Measurements from ENCODE around the gene RASSF8.

RASSF8 gene

GRCh38 chr12:26125400-26126339 is 167.2 kb downstream of the RASSF8 start:
- peaks cover 40 to 59% of the 10 kb centered on the region in 2 donors for H3K4me1 Mint-ChIP-seq
- DNase-seq: peak; percentile 59
- H3K4me3 Mint-ChIP-seq: peak overlapping the region; percentile 95 to 96
- H3K36me3 Mint-ChIP-seq: no peaks in the 10 kb centered on the region
- H3K9me3 Mint-ChIP-seq: no peaks in the 10 kb centered on the region
- H3K27ac Mint-ChIP-seq: peak overlapping the region; percentile 95
- peaks cover 23 to 25% of the 10 kb centered on the region in 2 donors for H3K27me3 Mint-ChIP-seq
- ATAC-seq (replicated peaks): peak; percentile 50 to 55

DNA sequence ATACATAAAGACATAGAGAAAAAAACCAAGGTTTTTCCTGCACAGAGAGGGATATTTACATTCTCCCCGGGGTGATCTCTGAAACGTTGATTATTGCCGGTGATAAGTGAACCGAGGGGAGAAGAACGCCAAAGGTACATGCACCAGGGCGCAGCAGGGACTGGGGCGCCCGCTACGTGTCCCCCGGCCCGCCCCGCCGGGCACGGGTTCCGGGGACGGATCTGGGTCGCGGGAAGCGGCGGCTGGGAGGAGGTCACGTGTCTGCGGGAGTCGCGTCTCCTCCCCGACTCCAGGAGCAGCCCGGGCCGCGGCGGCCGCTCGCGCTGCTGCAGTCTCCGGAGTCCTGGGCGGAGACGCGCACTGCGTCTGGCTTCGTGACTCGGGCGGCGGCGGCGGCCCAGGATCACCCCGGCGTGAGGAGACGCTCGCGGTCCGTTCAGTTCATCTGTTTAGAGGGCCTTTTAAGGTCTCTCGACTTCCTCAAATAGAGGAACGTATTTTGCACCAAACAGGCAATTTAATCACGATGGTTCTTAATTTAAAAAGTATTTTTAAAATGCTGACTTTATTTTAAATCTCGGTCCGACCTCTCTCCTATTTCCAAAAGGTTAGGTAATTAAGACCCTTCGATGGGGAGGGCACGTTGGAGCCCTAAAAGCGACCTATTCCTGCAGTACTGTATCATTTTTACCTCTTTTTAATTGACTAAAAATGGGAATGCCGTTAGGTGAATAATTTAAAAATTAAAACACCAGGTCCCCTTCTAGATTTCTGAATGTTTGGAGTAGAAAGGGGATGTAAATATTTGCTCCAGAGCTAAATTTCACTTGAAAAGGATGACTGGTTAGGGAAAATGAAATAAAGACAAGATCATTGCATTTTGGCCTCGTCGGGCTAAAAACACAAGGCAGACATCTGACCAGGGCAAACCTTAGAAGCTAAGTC is 168.1 kb downstream of the RASSF8 start:
- no peaks in the 10 kb centered on the region for H3K36me3 Mint-ChIP-seq
- peaks cover 46 to 64% of the 10 kb centered on the region in 2 donors for H3K4me1 Mint-ChIP-seq
- ATAC-seq (replicated peaks) (peak; percentile 61 to 66), DNase-seq (peak; percentile 55)
- peaks cover 23 to 25% of the 10 kb centered on the region in 2 donors for H3K27me3 Mint-ChIP-seq
- H3K9me3 Mint-ChIP-seq: no peaks in the 10 kb centered on the region
- peak overlapping the region; percentile 95 for H3K27ac Mint-ChIP-seq
- peak overlapping the region; percentile 95 to 96 for H3K4me3 Mint-ChIP-seq

- H3K27me3 Mint-ChIP-seq: peaks cover 23 to 25% of the 10 kb centered on the region in 2 donors
- DNase-seq (no peak), ATAC-seq (replicated peaks) (no peak)
- peaks cover 43 to 60% of the 10 kb centered on the region in 2 donors for H3K4me1 Mint-ChIP-seq
- H3K9me3 Mint-ChIP-seq: no peaks in the 10 kb centered on the region
- H3K27ac Mint-ChIP-seq: no peak overlapping the region
- H3K36me3 Mint-ChIP-seq: no peaks in the 10 kb centered on the region
- H3K4me3 Mint-ChIP-seq: peak overlapping the region; percentile 1 to 9
These were observed 168.9 kb downstream of the RASSF8 start for GRCh38 chr12:26127404-26127803.

- DNase-seq (no peak), ATAC-seq (replicated peaks) (no peak)
- Mint-ChIP-seq H3K4me3 (no peak overlapping the region), H3K27me3 (peaks cover 20% of the 10 kb centered on the region in 2 donors), H3K27ac (no peak overlapping the region), H3K4me1 (peaks cover 47 to 62% of the 10 kb centered on the region in 2 donors), H3K9me3 (no peaks in the 10 kb centered on the region), H3K36me3 (no peaks in the 10 kb centered on the region)
These were observed 169.7 kb downstream of the RASSF8 start for GRCh38 chr12:26128168-26128567.

Measured in stimulated activated naive B cell treated with anti-CD40 and anti-IgM and Interleukin-4, amounts not matched to agents 10 μg/mL and 1 μg/mL and 100 μg/mL, for 72 hours (primary cell).